ENCODE measurements around the gene SCD.

DNA sequence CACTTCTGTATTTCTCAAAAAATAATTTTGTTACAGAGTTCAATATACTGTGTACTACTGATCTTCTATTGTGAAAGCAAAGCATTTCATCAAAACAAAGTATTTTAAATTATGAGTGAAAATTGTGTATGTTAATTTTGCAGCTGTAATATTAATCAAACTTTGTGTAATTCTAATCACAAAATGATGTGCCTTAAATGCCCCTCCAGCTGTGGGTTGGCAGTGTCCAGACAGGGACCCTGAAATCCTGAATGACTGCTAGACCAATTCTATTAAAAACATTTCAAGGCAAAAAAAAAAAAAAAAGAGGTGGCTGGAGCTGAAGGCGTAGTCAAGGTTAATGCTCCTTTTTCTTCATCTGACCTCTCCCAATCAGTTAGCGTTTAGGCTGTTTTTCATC, 36.2 kb downstream of the SCD start:
- no peak for TF ChIP-seq EZH2 (IDR thresholded peaks at IDR 0.05; ENCODE audit: insufficient read depth, poor library complexity, severe bottlenecking)
- no peak for TF ChIP-seq EZH2phosphoT487 (IDR thresholded peaks at IDR 0.05; ENCODE audit: insufficient read depth, low read depth)
